Neutrophil (primary cell): ENCODE results near the gene PDE5A.

ENCODE experiments used
- H3K27ac ChIP-seq: fragments of 200-600 bp; sonication (generic); 2 replicates; pipeline ENCODE4 v1.5.1; 2016; ENCODE audit warnings: mild to moderate bottlenecking, moderate library complexity
- H3K27me3 ChIP-seq: fragments of 200-600 bp; sonication (generic); 2 replicates; pipeline ENCODE4 v1.6.0; 2016; ENCODE audit warnings: mild to moderate bottlenecking
- H3K36me3 ChIP-seq: fragments of 200-600 bp; sonication (generic); 2 replicates; pipeline ENCODE4 v1.5.1; 2017
- H3K4me1 ChIP-seq, 2 experiments: fragments of 200-600 bp in 1 of 2; sonication (generic) in 1 of 2; 1 replicate in 1 of 2; 2 replicates in 1 of 2; pipeline versions ENCODE4 v1.5.1 to v1.6.1; 2013 to 2016; ENCODE audit warnings: low read depth in 1 of 2, low read length in 1 of 2, mild to moderate bottlenecking in 1 of 2, moderate library complexity in 1 of 2; ENCODE audit not compliant: control insufficient read depth in 1 of 2, insufficient read depth in 1 of 2
- H3K4me3 ChIP-seq, 2 experiments: fragments of 200-600 bp in 1 of 2; sonication (generic) in 1 of 2; 1 replicate in 1 of 2; 2 replicates in 1 of 2; pipeline ENCODE4 v1.5.1; 2013 to 2016; ENCODE audit warnings: low read depth in 1 of 2, low read length in 1 of 2, mild to moderate bottlenecking in 1 of 2, moderate library complexity in 1 of 2
- H3K9me3 ChIP-seq: fragments of 200-600 bp; sonication (generic); 2 replicates; pipeline ENCODE4 v1.5.1; 2016
- CTCF ChIP-seq: fragments of 200-600 bp; sonication (generic); IDR thresholded peaks from 2 replicates; pipeline ENCODE4 v1.5.1; 2016; ENCODE audit warnings: antibody characterized with exemption

Gene PDE5A

GRCh38 chr4:119585771-119586170 lies 42.8 kb downstream of the PDE5A start:
- TF ChIP-seq CTCF = no peak
- Histone ChIP-seq H3K4me3 (no peak overlapping the region), H3K27ac (no peak overlapping the region), H3K9me3 (no peaks in the 10 kb centered on the region), H3K27me3 (no peaks in the 10 kb centered on the region), H3K4me1 (no peaks in the 10 kb centered on the region), H3K36me3 (no peaks in the 10 kb centered on the region)

GRCh38 chr4:119581190-119581873 lies 47.3 kb downstream of the PDE5A start:
- TF ChIP-seq CTCF = no peak
- Histone ChIP-seq H3K4me3 (no peak overlapping the region), H3K27ac (no peak overlapping the region), H3K9me3 (no peaks in the 10 kb centered on the region), H3K4me1 (no peaks in the 10 kb centered on the region), H3K36me3 (no peaks in the 10 kb centered on the region), H3K27me3 (no peaks in the 10 kb centered on the region)

DNA sequence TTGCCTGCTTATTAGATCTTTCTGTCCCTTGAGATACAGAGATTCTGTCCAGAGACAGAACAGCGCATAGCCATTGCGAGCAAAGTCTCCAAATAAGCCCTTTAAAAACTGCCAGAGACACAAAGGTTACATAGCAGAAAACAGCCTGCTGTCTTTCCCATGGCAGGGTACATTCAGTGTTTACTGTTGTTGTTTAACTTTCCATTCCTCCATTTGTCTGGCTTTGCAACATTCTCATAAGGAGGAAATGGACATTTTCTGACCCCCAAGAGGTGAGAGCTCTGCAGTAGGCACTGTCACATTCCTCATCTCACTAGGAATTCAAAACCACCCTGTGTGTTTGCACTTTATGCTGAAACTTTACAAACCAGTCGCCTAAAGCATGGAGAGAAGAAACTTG lies 48.3 kb downstream of the PDE5A start:
- Histone ChIP-seq H3K27me3 (no peaks in the 10 kb centered on the region), H3K4me3 (no peak overlapping the region), H3K9me3 (no peaks in the 10 kb centered on the region), H3K36me3 (no peaks in the 10 kb centered on the region), H3K27ac (no peak overlapping the region), H3K4me1 (no peaks in the 10 kb centered on the region)
- no peak for TF ChIP-seq CTCF

GRCh38 chr4:119579823-119580222 lies 48.8 kb downstream of the PDE5A start:
- Histone ChIP-seq H3K36me3 (no peaks in the 10 kb centered on the region), H3K4me1 (no peaks in the 10 kb centered on the region), H3K4me3 (no peak overlapping the region), H3K27me3 (no peaks in the 10 kb centered on the region), H3K27ac (no peak overlapping the region), H3K9me3 (no peaks in the 10 kb centered on the region)
- TF ChIP-seq CTCF = no peak

- Histone ChIP-seq H3K4me1 (no peaks in the 10 kb centered on the region), H3K27me3 (no peaks in the 10 kb centered on the region), H3K4me3 (no peak overlapping the region), H3K27ac (no peak overlapping the region), H3K36me3 (no peaks in the 10 kb centered on the region), H3K9me3 (no peaks in the 10 kb centered on the region)
- no peak for TF ChIP-seq CTCF
Measured at GRCh38 chr4:119570401-119570800, 58.2 kb downstream of the PDE5A start.

DNA sequence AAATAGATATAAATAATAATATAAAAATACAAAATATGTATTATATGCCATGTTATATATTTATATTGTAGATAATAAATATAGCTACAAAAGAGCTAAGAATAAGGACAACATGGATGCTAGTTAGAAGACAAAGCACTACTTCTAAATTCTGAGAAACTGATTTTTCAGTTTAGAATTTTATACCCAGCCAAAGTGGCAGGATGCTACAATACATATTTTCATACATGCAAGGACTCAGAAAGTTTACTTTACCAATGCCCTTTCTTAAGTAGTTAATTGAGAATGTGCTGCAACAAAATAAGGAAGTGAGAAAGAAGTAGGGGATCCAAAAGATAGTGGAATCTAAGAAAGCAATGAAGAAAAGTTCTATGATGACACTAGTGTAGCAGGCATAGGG lies 64.5 kb downstream of the PDE5A start:
- no peaks in the 10 kb centered on the region for H3K4me1 ChIP-seq
- H3K27me3 ChIP-seq = no peaks in the 10 kb centered on the region
- H3K4me3 ChIP-seq = no peak overlapping the region
- no peaks in the 10 kb centered on the region for H3K36me3 ChIP-seq
- no peak overlapping the region for H3K27ac ChIP-seq
- H3K9me3 ChIP-seq = no peaks in the 10 kb centered on the region
- no peak for TF ChIP-seq CTCF
